DMS79 treated with DMSO at 0.1 percent for 48 hours (cell line): Measurements from ENCODE around the gene PRKRIP1.
"Not testable (repeated sequence)": the region's sequence is repeated elsewhere in the genome, so short reads cannot be mapped to it uniquely, and the experiment has no call there.

Experiments
- DNase-seq: peaks from one replicate; lab custom pipeline; 2025; lab: John Stamatoyannopoulos, UW

PRKRIP1 gene

GRCh38 chr7:102395873-102396709 is at the start of gene PRKRIP1:
Gene PRKRIP1 (plus strand): TSS chr7:102396363. CDS start chr7:102396412, 49 bp downstream.
- peak; percentile 89 for DNase-seq

- DNase-seq, result not testable (repeated sequence)
Observed at GRCh38 chr7:102346983-102347382, 49.2 kb upstream of the PRKRIP1 start.

GRCh38 chr7:102356344-102356743 is 39.8 kb upstream of the PRKRIP1 start, which contains the start of gene SPDYE6:
Gene SPDYE6 (minus strand): TSS chr7:102356444. CDS start chr7:102356023, 421 bp downstream.
- DNase-seq, result not testable (repeated sequence)

GRCh38 chr7:102363549-102364393 is 32.4 kb upstream of the PRKRIP1 start:
- peak; percentile 90 for DNase-seq

GRCh38 chr7:102364394-102364886 is 31.7 kb upstream of the PRKRIP1 start:
- not testable (repeated sequence) for DNase-seq

GRCh38 chr7:102365390-102365789 is 30.8 kb upstream of the PRKRIP1 start:
- DNase-seq, result not testable (repeated sequence)

- not testable (repeated sequence) for DNase-seq
Observed at GRCh38 chr7:102370038-102370437, 26.1 kb upstream of the PRKRIP1 start.

GRCh38 chr7:102372796-102373195 is 23.4 kb upstream of the PRKRIP1 start:
- DNase-seq, result not testable (repeated sequence)

GRCh38 chr7:102376964-102377466 is 19.1 kb upstream of the PRKRIP1 start:
- DNase-seq, result no peak

GRCh38 chr7:102380837-102381236 is 15.3 kb upstream of the PRKRIP1 start:
- not testable (repeated sequence) for DNase-seq

GRCh38 chr7:102381696-102382425 is 14.3 kb upstream of the PRKRIP1 start:
- not testable (repeated sequence) for DNase-seq

GRCh38 chr7:102387064-102387463 is 9.1 kb upstream of the PRKRIP1 start:
- no peak for DNase-seq

- no peak for DNase-seq
Observed at GRCh38 chr7:102389810-102390209, 6.4 kb upstream of the PRKRIP1 start.

GRCh38 chr7:102390697-102391484 is 5.3 kb upstream of the PRKRIP1 start:
- peak; percentile 34 for DNase-seq

- DNase-seq, result no peak
Observed at GRCh38 chr7:102392330-102392729, 3.8 kb upstream of the PRKRIP1 start.

GRCh38 chr7:102393467-102393866 is 2.7 kb upstream of the PRKRIP1 start:
- no peak for DNase-seq

- DNase-seq, result no peak
Observed at GRCh38 chr7:102395592-102395872, 631 bp upstream of the PRKRIP1 start.

- no peak for DNase-seq
Observed at GRCh38 chr7:102396710-102397019, 502 bp downstream of the PRKRIP1 start.

GRCh38 chr7:102398543-102398942 is 2.4 kb downstream of the PRKRIP1 start:
- no peak for DNase-seq

- DNase-seq, result no peak
Observed at GRCh38 chr7:102400360-102400759, 4.2 kb downstream of the PRKRIP1 start.

GRCh38 chr7:102403563-102403962 is 7.4 kb downstream of the PRKRIP1 start:
- DNase-seq, result no peak
